Activated CD4-positive, alpha-beta memory T cell treated with anti-CD3 and anti-CD28 coated beads, Interleukin-2, amount 10 ng/mL, durations not matched to agents 7 days and 5 days (primary cell): ENCODE measurements around the gene LRRN1. TPM values are rescaled to one million over a fixed set of nuclear protein-coding genes. Genes with fewer than 3 reads are reported as not detected.
A peak's percentile ranks its signal among the peaks of the same experiment; 100 is the strongest.

ENCODE experiments used
- CTCF ChIA-PET: fragments of 350-600 bp; sonication (Branson Sonifier 250); formaldehyde crosslinking; loops from one replicate; lab custom pipeline; 2021; ENCODE audit warnings: antibody characterized with exemption, inconsistent platforms; lab: Charles Lee
- POLR2A ChIA-PET: fragments of 350-600 bp; sonication (Branson Sonifier 250); formaldehyde crosslinking; loops from one replicate; lab custom pipeline; 2021; ENCODE audit warnings: antibody characterized with exemption; lab: Charles Lee
- DNase-seq: peaks from one replicate; pipeline ENCODE4 v3.0.0-alpha.2; 2020
- H3K27ac Mint-ChIP-seq: one replicate; pipeline ENCODE4 v1.8.0; 2021; ENCODE audit warnings: mild to moderate bottlenecking, mixed read lengths
- H3K27me3 Mint-ChIP-seq: one replicate; pipeline ENCODE4 v1.8.0; 2021; ENCODE audit warnings: mixed read lengths
- H3K36me3 Mint-ChIP-seq: one replicate; pipeline ENCODE4 v1.8.0; 2021; ENCODE audit warnings: low read depth, mixed read lengths
- H3K4me1 Mint-ChIP-seq: one replicate; pipeline ENCODE4 v1.8.0; 2021; ENCODE audit warnings: mixed read lengths
- H3K4me3 Mint-ChIP-seq: one replicate; pipeline ENCODE4 v1.8.0; 2021; ENCODE audit warnings: mild to moderate bottlenecking, mixed read lengths
- H3K9me3 Mint-ChIP-seq: one replicate; pipeline ENCODE4 v1.8.0; 2021; ENCODE audit warnings: mixed read lengths
- total RNA-seq, 2 experiments: library from RNA; stranded (reverse); gene quantifications; one replicate each; pipeline ENCODE4 v1.2.3, GENCODE V29; 2021

The LRRN1 gene
- total RNA-seq, 2 experiments from 2014 or later: 0.10 to 0.35 TPM

GRCh38 chr3:3783696-3784095, 15.5 kb upstream of the LRRN1 start:
- CTCF ChIA-PET: no interaction called here
- no peaks in the 10 kb centered on the region for H3K4me1 Mint-ChIP-seq
- H3K4me3 Mint-ChIP-seq: no peak overlapping the region
- peaks cover 4% of the 10 kb centered on the region for H3K9me3 Mint-ChIP-seq
- H3K27ac Mint-ChIP-seq: no peak overlapping the region
- no peak for DNase-seq
- H3K27me3 Mint-ChIP-seq: no peaks in the 10 kb centered on the region
- POLR2A ChIA-PET: no interaction called here
- no peaks in the 10 kb centered on the region for H3K36me3 Mint-ChIP-seq

GRCh38 chr3:3792391-3792790, 6.8 kb upstream of the LRRN1 start:
- POLR2A ChIA-PET: no interaction called here

GRCh38 chr3:3798631-3799113, 559 bp upstream of the LRRN1 start:
- peaks cover 11% of the 10 kb centered on the region for H3K4me1 Mint-ChIP-seq
- ChIA-PET CTCF (interaction anchor here (0.7 kb wide), 1 partner anchor 1325 kb away, joined by 3 read pairs; no protein-coding TSS in a partner anchor), POLR2A (no interaction called here)
- DNase-seq: peak; percentile 28
- no peaks in the 10 kb centered on the region for H3K36me3 Mint-ChIP-seq
- no peak overlapping the region for H3K27ac Mint-ChIP-seq
- H3K9me3 Mint-ChIP-seq: no peaks in the 10 kb centered on the region
- peak overlapping the region; percentile 71 for H3K4me3 Mint-ChIP-seq
- peaks cover 50% of the 10 kb centered on the region for H3K27me3 Mint-ChIP-seq

More at GRCh38 chr3:3792391-3792790, 6.8 kb upstream of the LRRN1 start:
- Mint-ChIP-seq H3K9me3 (peaks cover 4% of the 10 kb centered on the region), H3K36me3 (no peaks in the 10 kb centered on the region), H3K27me3 (peaks cover 8% of the 10 kb centered on the region), H3K4me1 (no peaks in the 10 kb centered on the region), H3K4me3 (no peak overlapping the region), H3K27ac (no peak overlapping the region)
- CTCF ChIA-PET: no interaction called here
- no peak for DNase-seq

- Mint-ChIP-seq H3K4me1 (peaks cover 11% of the 10 kb centered on the region), H3K36me3 (no peaks in the 10 kb centered on the region), H3K27me3 (peaks cover 51% of the 10 kb centered on the region), H3K4me3 (peak overlapping the region; percentile 63), H3K27ac (no peak overlapping the region), H3K9me3 (no peaks in the 10 kb centered on the region)
- ChIA-PET POLR2A (no interaction called here), CTCF (no interaction called here)
- no peak for DNase-seq
These were observed 837 bp downstream of the LRRN1 start for GRCh38 chr3:3800080-3800455.

GRCh38 chr3:3800685-3801493, 1.7 kb downstream of the LRRN1 start:
- H3K27me3 Mint-ChIP-seq: peaks cover 51% of the 10 kb centered on the region
- no peak for DNase-seq
- CTCF ChIA-PET: no interaction called here
- no peak overlapping the region for H3K27ac Mint-ChIP-seq
- no peaks in the 10 kb centered on the region for H3K9me3 Mint-ChIP-seq
- POLR2A ChIA-PET: no interaction called here
- H3K4me3 Mint-ChIP-seq: no peak overlapping the region
- peaks cover 11% of the 10 kb centered on the region for H3K4me1 Mint-ChIP-seq
- H3K36me3 Mint-ChIP-seq: no peaks in the 10 kb centered on the region

- peaks cover 11% of the 10 kb centered on the region for H3K4me1 Mint-ChIP-seq
- peaks cover 49% of the 10 kb centered on the region for H3K27me3 Mint-ChIP-seq
- no peak overlapping the region for H3K27ac Mint-ChIP-seq
- H3K4me3 Mint-ChIP-seq: no peak overlapping the region
- no peak for DNase-seq
- H3K9me3 Mint-ChIP-seq: no peaks in the 10 kb centered on the region
- ChIA-PET CTCF (no interaction called here), POLR2A (no interaction called here)
- H3K36me3 Mint-ChIP-seq: no peaks in the 10 kb centered on the region
These were observed 2.2 kb downstream of the LRRN1 start for GRCh38 chr3:3801494-3801841.

GRCh38 chr3:3802046-3802445, 2.8 kb downstream of the LRRN1 start:
- Mint-ChIP-seq H3K36me3 (no peaks in the 10 kb centered on the region), H3K4me1 (peaks cover 11% of the 10 kb centered on the region), H3K4me3 (no peak overlapping the region), H3K27me3 (peaks cover 46% of the 10 kb centered on the region), H3K27ac (no peak overlapping the region), H3K9me3 (no peaks in the 10 kb centered on the region)
- ChIA-PET CTCF (no interaction called here), POLR2A (no interaction called here)
- no peak for DNase-seq

- ChIA-PET POLR2A (no interaction called here), CTCF (no interaction called here)
- Mint-ChIP-seq H3K9me3 (no peaks in the 10 kb centered on the region), H3K4me3 (no peak overlapping the region), H3K27ac (no peak overlapping the region), H3K27me3 (peaks cover 27% of the 10 kb centered on the region), H3K36me3 (no peaks in the 10 kb centered on the region), H3K4me1 (peaks cover 4% of the 10 kb centered on the region)
- DNase-seq: no peak
These were observed 5.3 kb downstream of the LRRN1 start for GRCh38 chr3:3804560-3804959.

- no peaks in the 10 kb centered on the region for H3K9me3 Mint-ChIP-seq
- no peak overlapping the region for H3K4me3 Mint-ChIP-seq
- H3K27ac Mint-ChIP-seq: no peak overlapping the region
- no peaks in the 10 kb centered on the region for H3K36me3 Mint-ChIP-seq
- DNase-seq: no peak
- CTCF ChIA-PET: no interaction called here
- POLR2A ChIA-PET: no interaction called here
- H3K27me3 Mint-ChIP-seq: peaks cover 14% of the 10 kb centered on the region
- no peaks in the 10 kb centered on the region for H3K4me1 Mint-ChIP-seq
These were observed 6.9 kb downstream of the LRRN1 start for GRCh38 chr3:3806092-3806491.

GRCh38 chr3:3806856-3807255, 7.6 kb downstream of the LRRN1 start:
- no peak overlapping the region for H3K4me3 Mint-ChIP-seq
- no peaks in the 10 kb centered on the region for H3K4me1 Mint-ChIP-seq
- no peak overlapping the region for H3K27ac Mint-ChIP-seq
- peaks cover 7% of the 10 kb centered on the region for H3K27me3 Mint-ChIP-seq
- no peak for DNase-seq
- H3K36me3 Mint-ChIP-seq: no peaks in the 10 kb centered on the region
- CTCF ChIA-PET: no interaction called here
- POLR2A ChIA-PET: no interaction called here
- no peaks in the 10 kb centered on the region for H3K9me3 Mint-ChIP-seq

- CTCF ChIA-PET: no interaction called here
- Mint-ChIP-seq H3K27ac (no peak overlapping the region), H3K4me3 (no peak overlapping the region), H3K36me3 (no peaks in the 10 kb centered on the region), H3K4me1 (no peaks in the 10 kb centered on the region), H3K9me3 (no peaks in the 10 kb centered on the region), H3K27me3 (no peaks in the 10 kb centered on the region)
- DNase-seq: no peak
- POLR2A ChIA-PET: no interaction called here
These were observed 13.8 kb downstream of the LRRN1 start for GRCh38 chr3:3813013-3813412.

GRCh38 chr3:3815206-3815605, 16.0 kb downstream of the LRRN1 start:
- ChIA-PET CTCF (no interaction called here), POLR2A (no interaction called here)
- Mint-ChIP-seq H3K27ac (no peak overlapping the region), H3K4me1 (no peaks in the 10 kb centered on the region), H3K9me3 (no peaks in the 10 kb centered on the region), H3K27me3 (no peaks in the 10 kb centered on the region), H3K36me3 (no peaks in the 10 kb centered on the region), H3K4me3 (no peak overlapping the region)
- DNase-seq: no peak

- H3K4me1 Mint-ChIP-seq: no peaks in the 10 kb centered on the region
- no peak for DNase-seq
- no peaks in the 10 kb centered on the region for H3K27me3 Mint-ChIP-seq
- ChIA-PET POLR2A (no interaction called here), CTCF (no interaction called here)
- H3K4me3 Mint-ChIP-seq: no peak overlapping the region
- H3K27ac Mint-ChIP-seq: no peak overlapping the region
- no peaks in the 10 kb centered on the region for H3K9me3 Mint-ChIP-seq
- H3K36me3 Mint-ChIP-seq: no peaks in the 10 kb centered on the region
These were observed 16.8 kb downstream of the LRRN1 start for GRCh38 chr3:3816034-3816433.

- DNase-seq: no peak
- ChIA-PET CTCF (no interaction called here), POLR2A (no interaction called here)
- Mint-ChIP-seq H3K27me3 (no peaks in the 10 kb centered on the region), H3K36me3 (no peaks in the 10 kb centered on the region), H3K4me1 (no peaks in the 10 kb centered on the region), H3K27ac (no peak overlapping the region), H3K4me3 (no peak overlapping the region), H3K9me3 (no peaks in the 10 kb centered on the region)
These were observed 18.6 kb downstream of the LRRN1 start for GRCh38 chr3:3817865-3818264.
